Spleen (tissue), 7 donors: ENCODE results near the gene MRC2.
A peak's percentile ranks its signal among the peaks of the same experiment; 100 is the strongest.

Experiments
- POLR2A ChIP-seq, 3 donors: fragments of 450-650 bp; IDR thresholded peaks; one replicate each; pipeline ENCODE4 v1.5.1; 2017; ENCODE audit warnings: antibody characterized with exemption in 3 of 3, mild to moderate bottlenecking in 1 of 3
- TF ChIP-seq, protein P1 (sequence below), 11 experiments: fragments of 200-600 bp in 7 of 11; fragments of 450-650 bp in 4 of 11; sonication (generic) in 4 of 11; IDR thresholded peaks in 8 of 11; conservative IDR thresholded peaks in 3 of 11; 1 replicate in 7 of 11; 2 replicates in 4 of 11; pipeline versions ENCODE4 v1.4.0 to v1.8.0; 2016 to 2021; ENCODE audit warnings: antibody characterized with exemption in 11 of 11, inconsistent platforms in 4 of 11, mild to moderate bottlenecking in 1 of 11
- donor health status: DM: no; HTN: no; CAD: no; lungs with moderate emphysema.
- donor health status: DM: no; HTN: no; CAD: no.
- donor health status: DM: no; HTN: no; CAD: no.

DNA sequence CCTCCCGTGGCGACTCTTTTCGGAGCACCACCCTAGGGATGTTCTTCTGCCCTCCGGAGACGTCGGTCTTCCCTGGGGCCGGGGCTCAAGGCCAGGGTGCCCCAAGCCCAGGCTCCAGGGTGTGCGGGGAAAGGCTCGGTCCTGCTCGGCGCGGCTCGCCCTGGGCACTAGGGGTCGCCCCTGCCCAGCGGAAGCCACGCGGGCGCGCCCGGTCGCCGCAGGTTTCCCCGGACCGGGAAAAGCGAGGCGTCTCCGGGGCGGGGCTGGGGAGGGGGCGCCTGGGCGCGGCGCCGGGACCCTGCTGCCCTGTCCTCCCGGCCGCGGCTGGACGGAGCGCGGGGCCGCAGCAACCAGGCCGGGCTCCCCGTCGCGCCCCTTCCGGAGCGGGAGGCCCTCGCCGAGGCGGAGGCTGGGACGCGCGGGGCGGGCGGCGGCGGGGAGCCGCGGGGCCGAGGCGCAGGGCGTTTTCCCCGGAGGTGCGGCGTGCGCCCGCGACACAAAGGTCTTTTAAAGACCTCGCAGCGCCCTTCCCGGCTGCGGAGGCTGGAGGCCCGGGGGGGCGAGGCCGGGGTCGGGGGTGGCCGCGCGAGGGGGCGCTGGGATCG lies 76.4 kb downstream of the MRC2 start:
- TF ChIP-seq POLR2A (IDR thresholded peaks at IDR 0.05), result no peak
- TF ChIP-seq, protein P1, sequence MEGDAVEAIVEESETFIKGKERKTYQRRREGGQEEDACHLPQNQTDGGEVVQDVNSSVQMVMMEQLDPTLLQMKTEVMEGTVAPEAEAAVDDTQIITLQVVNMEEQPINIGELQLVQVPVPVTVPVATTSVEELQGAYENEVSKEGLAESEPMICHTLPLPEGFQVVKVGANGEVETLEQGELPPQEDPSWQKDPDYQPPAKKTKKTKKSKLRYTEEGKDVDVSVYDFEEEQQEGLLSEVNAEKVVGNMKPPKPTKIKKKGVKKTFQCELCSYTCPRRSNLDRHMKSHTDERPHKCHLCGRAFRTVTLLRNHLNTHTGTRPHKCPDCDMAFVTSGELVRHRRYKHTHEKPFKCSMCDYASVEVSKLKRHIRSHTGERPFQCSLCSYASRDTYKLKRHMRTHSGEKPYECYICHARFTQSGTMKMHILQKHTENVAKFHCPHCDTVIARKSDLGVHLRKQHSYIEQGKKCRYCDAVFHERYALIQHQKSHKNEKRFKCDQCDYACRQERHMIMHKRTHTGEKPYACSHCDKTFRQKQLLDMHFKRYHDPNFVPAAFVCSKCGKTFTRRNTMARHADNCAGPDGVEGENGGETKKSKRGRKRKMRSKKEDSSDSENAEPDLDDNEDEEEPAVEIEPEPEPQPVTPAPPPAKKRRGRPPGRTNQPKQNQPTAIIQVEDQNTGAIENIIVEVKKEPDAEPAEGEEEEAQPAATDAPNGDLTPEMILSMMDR (IDR thresholded peaks at IDR 0.05 in 8 of 11, conservative IDR thresholded peaks at IDR 0.05 in 3 of 11), result peak; percentile 54 to 93 (median 89)
